Fibroblast of the aortic adventitia (primary cell): ENCODE measurements around the gene MGAT3. TPM values are rescaled to one million over a fixed set of nuclear protein-coding genes. Genes with fewer than 3 reads are reported as not detected.

Experiments
- DNase-seq: peaks from one replicate; pipeline ENCODE4 v3.0.0-alpha.2; 2010; ENCODE audit warnings: low read depth
- H3K4me3 ChIP-seq: 2 replicates; pipeline ENCODE4 v1.5.1; 2011; ENCODE audit warnings: low read depth, mild to moderate bottlenecking, control low read depth, low read length, moderate library complexity
- total RNA-seq: library from RNA; depleted of rRNA; stranded (reverse); fragments of >200 nt; gene quantifications from 2 replicates; pipeline ENCODE4 v1.2.3, GENCODE V29; 2012; ENCODE audit warnings: low replicate concordance
- TF ChIP-seq, protein P1 (sequence below): IDR thresholded peaks from 2 replicates; pipeline ENCODE4 v1.5.1; 2011; ENCODE audit warnings: mild to moderate bottlenecking, low read length, control low read depth, inconsistent platforms; ENCODE audit not compliant: insufficient read depth

Gene MGAT3
- total RNA-seq, 1 donor, result 0.27 TPM

DNA sequence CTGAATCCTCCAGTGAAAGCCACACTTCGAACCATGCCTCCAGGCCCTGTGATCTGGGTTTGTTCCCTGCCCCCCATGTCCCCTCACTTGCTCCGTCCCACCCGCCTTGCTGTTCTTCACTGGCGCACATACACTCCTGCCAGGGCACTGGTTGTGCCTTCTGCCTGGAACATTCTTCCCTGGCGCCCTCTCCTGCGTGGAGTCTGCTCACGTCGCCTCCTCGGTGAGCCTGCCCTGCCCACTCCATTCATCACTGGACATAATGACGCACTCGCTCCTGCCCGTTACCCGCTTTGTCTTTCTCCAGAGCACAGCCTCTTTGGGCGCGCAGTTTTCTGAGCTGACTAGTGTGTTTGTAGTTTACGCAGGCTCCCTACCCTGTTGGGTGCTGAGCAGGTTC is 24.2 kb downstream of the MGAT3 start:
- TF ChIP-seq, protein P1, sequence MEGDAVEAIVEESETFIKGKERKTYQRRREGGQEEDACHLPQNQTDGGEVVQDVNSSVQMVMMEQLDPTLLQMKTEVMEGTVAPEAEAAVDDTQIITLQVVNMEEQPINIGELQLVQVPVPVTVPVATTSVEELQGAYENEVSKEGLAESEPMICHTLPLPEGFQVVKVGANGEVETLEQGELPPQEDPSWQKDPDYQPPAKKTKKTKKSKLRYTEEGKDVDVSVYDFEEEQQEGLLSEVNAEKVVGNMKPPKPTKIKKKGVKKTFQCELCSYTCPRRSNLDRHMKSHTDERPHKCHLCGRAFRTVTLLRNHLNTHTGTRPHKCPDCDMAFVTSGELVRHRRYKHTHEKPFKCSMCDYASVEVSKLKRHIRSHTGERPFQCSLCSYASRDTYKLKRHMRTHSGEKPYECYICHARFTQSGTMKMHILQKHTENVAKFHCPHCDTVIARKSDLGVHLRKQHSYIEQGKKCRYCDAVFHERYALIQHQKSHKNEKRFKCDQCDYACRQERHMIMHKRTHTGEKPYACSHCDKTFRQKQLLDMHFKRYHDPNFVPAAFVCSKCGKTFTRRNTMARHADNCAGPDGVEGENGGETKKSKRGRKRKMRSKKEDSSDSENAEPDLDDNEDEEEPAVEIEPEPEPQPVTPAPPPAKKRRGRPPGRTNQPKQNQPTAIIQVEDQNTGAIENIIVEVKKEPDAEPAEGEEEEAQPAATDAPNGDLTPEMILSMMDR, result no peak
- H3K4me3 ChIP-seq, result no peak overlapping the region
- no peak for DNase-seq

DNA sequence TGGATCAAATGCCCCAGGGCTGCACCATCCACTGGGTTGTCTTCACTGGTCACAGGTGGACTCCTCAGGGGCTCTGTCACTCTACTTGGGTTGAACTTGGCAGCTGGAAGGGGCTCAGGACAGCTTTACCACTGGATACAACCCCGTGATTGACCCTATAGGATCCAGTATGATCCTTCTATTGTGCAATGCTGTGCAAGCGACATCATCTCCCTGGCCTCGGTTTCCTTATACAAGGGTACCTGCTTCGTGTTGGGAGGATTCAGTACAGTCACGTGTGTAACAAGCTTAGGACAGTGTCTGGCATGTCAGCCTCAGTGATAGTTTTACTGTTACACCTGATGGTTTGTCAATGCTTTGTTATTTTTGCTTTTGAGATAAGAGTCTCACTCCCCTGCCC is 24.8 kb downstream of the MGAT3 start:
- TF ChIP-seq, protein P1, result no peak
- H3K4me3 ChIP-seq, result no peak overlapping the region
- no peak for DNase-seq

DNA sequence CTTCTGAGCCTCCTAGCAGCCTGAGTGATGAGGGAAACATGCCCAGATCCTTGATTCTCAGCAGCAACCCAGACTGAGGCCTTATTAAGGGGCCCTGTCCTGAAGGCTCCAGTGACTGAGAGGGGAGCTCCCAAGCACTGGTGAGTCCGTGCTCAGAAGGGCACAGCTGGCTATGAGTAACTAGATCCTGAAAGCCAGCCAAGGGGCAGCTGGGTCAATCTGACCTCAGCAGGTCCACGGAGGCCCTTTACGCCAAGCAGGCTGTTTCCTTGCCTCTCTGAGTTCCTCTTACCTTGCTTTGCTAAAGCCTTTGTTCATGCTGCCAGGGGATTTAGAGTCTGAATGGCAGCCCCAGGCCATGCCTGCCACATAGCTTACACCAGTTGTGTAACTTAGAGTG is 26.0 kb downstream of the MGAT3 start:
- TF ChIP-seq, protein P1, result no peak

DNA sequence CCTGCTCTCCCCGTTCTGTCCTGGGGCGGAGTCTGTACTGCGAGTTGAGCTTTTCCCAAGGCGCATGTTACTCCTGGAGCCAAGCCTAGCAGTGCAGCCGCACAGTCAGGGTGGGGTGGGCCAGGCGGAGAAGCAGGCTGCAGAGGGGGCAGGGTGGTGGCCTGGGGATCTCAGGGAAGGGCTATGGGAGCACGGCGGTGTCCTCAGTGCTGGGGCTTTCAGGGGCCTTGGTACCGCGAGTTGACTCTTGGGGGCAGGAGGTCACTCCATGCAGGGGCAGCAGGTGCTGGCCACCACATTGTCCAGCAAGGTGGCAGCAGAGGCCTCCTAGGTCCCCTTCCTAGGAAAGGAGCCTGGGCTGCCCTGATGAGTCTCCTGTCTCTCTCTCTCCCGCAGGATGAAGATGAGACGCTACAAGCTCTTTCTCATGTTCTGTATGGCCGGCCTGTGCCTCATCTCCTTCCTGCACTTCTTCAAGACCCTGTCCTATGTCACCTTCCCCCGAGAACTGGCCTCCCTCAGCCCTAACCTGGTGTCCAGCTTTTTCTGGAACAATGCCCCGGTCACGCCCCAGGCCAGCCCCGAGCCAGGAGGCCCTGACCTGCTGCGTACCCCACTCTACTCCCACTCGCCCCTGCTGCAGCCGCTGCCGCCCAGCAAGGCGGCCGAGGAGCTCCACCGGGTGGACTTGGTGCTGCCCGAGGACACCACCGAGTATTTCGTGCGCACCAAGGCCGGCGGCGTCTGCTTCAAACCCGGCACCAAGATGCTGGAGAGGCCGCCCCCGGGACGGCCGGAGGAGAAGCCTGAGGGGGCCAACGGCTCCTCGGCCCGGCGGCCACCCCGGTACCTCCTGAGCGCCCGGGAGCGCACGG is 30.4 kb downstream of the MGAT3 start:
- TF ChIP-seq, protein P1, result peak; percentile 14
- DNase-seq, result peak; percentile 44
- H3K4me3 ChIP-seq, result no peak overlapping the region

More for the DNA sequence above, 26.0 kb downstream of the MGAT3 start:
- H3K4me3 ChIP-seq, result no peak overlapping the region
- DNase-seq, result no peak

DNA sequence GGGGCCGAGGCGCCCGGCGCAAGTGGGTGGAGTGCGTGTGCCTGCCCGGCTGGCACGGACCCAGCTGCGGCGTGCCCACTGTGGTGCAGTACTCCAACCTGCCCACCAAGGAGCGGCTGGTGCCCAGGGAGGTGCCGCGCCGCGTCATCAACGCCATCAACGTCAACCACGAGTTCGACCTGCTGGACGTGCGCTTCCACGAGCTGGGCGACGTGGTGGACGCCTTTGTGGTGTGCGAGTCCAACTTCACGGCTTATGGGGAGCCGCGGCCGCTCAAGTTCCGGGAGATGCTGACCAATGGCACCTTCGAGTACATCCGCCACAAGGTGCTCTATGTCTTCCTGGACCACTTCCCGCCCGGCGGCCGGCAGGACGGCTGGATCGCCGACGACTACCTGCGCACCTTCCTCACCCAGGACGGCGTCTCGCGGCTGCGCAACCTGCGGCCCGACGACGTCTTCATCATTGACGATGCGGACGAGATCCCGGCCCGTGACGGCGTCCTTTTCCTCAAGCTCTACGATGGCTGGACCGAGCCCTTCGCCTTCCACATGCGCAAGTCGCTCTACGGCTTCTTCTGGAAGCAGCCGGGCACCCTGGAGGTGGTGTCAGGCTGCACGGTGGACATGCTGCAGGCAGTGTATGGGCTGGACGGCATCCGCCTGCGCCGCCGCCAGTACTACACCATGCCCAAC is 31.2 kb downstream of the MGAT3 start:
- H3K4me3 ChIP-seq, result no peak overlapping the region
- TF ChIP-seq, protein P1, result no peak
- no peak for DNase-seq

DNA sequence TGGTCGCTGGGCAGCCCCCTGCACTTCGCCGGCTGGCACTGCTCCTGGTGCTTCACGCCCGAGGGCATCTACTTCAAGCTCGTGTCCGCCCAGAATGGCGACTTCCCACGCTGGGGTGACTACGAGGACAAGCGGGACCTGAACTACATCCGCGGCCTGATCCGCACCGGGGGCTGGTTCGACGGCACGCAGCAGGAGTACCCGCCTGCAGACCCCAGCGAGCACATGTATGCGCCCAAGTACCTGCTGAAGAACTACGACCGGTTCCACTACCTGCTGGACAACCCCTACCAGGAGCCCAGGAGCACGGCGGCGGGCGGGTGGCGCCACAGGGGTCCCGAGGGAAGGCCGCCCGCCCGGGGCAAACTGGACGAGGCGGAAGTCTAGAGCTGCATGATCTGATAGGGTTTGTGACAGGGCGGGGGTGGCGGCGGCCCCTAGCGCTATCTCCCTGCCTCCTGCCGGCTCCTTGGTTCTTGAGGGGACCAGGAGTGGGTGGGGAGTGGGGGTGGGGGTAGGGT is 31.8 kb downstream of the MGAT3 start:
- no peak for DNase-seq
- TF ChIP-seq, protein P1, result no peak
- H3K4me3 ChIP-seq, result no peak overlapping the region
